ENCODE data around the gene CDA.

DNA sequence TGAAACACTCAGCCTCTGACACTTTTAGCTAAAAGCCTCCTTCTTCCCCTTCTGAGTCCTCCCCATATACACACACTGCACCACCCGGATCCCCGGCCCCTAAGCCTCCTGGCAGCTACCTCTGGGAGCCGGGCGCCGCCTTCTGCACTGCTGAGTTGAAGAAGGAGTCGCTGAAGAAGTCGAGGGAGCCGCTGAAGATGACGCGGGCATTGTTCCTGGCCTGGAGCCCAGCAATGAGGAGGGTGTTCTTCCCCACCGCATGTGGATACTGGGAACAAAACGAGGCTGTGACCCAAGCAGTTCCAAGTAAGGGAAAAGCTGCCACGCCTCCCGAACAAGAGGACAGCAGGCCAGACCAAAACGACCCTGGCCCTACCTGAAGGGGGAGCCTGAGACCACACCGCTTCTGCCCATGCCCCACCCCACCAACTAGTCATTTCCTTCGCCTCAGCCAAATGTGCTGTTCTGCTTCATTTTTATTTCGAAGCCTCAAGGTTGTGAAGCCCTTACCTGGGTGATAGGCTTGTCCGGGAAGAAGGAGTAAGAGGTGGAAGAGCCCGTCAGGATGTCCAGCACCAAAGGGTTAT is 65.3 kb downstream of the CDA start:
- no peak for TF ChIP-seq POLR2A (IDR thresholded peaks at IDR 0.05)
- TF ChIP-seq, protein P1, sequence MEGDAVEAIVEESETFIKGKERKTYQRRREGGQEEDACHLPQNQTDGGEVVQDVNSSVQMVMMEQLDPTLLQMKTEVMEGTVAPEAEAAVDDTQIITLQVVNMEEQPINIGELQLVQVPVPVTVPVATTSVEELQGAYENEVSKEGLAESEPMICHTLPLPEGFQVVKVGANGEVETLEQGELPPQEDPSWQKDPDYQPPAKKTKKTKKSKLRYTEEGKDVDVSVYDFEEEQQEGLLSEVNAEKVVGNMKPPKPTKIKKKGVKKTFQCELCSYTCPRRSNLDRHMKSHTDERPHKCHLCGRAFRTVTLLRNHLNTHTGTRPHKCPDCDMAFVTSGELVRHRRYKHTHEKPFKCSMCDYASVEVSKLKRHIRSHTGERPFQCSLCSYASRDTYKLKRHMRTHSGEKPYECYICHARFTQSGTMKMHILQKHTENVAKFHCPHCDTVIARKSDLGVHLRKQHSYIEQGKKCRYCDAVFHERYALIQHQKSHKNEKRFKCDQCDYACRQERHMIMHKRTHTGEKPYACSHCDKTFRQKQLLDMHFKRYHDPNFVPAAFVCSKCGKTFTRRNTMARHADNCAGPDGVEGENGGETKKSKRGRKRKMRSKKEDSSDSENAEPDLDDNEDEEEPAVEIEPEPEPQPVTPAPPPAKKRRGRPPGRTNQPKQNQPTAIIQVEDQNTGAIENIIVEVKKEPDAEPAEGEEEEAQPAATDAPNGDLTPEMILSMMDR (IDR thresholded peaks at IDR 0.05) = no peak
